ENCODE data around the gene MSANTD3.

GRCh38 chr9:100488177-100488576 lies 61.2 kb downstream of the MSANTD3 start:
- TF ChIP-seq POLR2AphosphoS5 (IDR thresholded peaks at IDR 0.05; ENCODE audit: low read depth, low read length) (no peak), TAF1 (IDR thresholded peaks at IDR 0.05; ENCODE audit: borderline replicate concordance, insufficient read depth, low read length) (no peak), FOXP2 (optimal IDR thresholded peaks at IDR 0.05; ENCODE audit: borderline replicate concordance, extremely low read depth, extremely low read length, insufficient read depth) (no peak), REST (IDR thresholded peaks at IDR 0.05; ENCODE audit: insufficient read depth in 1 of 2, low read depth in 2 of 2, low read length in 2 of 2) (no peak), SIN3A (IDR thresholded peaks at IDR 0.05; ENCODE audit: borderline replicate concordance, insufficient read depth, low read length) (no peak)

Measured in PFSK-1 (cell line).